Activated CD4-positive, alpha-beta T cell treated with anti-CD3 and anti-CD28 coated beads, Interleukin-2, Interleukin-6, amounts not matched to agents 100 ng/mL and 50 ng/mL, durations not matched to agents 16 hours and 8 hours (primary cell): Measurements from ENCODE around the gene WWC1.
"Not testable (repeated sequence)": the region's sequence is repeated elsewhere in the genome, so short reads cannot be mapped to it uniquely, and the experiment has no call there.

ENCODE experiments used
- DNase-seq: peaks from one replicate; pipeline ENCODE4 v3.0.0-alpha.2; 2020

WWC1 gene

GRCh38 chr5:168339109-168339771, 47.8 kb downstream of the WWC1 start:
- DNase-seq = no peak

- DNase-seq = not testable (repeated sequence)
Measured at GRCh38 chr5:168339772-168340140, 48.3 kb downstream of the WWC1 start.

GRCh38 chr5:168340487-168340886, 49.0 kb downstream of the WWC1 start:
- DNase-seq = no peak

GRCh38 chr5:168341178-168341577, 49.7 kb downstream of the WWC1 start:
- DNase-seq = no peak

GRCh38 chr5:168342151-168342825, 50.8 kb downstream of the WWC1 start:
- DNase-seq = no peak

- no peak for DNase-seq
Measured at GRCh38 chr5:168342985-168343384, 51.5 kb downstream of the WWC1 start.

GRCh38 chr5:168346417-168346816, 55.0 kb downstream of the WWC1 start:
- no peak for DNase-seq

GRCh38 chr5:168347368-168348083, 56.1 kb downstream of the WWC1 start:
- DNase-seq = no peak

- no peak for DNase-seq
Measured at GRCh38 chr5:168348084-168348414, 56.6 kb downstream of the WWC1 start.

- DNase-seq = no peak
Measured at GRCh38 chr5:168350315-168350714, 58.9 kb downstream of the WWC1 start.

- DNase-seq = no peak
Measured at GRCh38 chr5:168353216-168353957, 61.9 kb downstream of the WWC1 start.

- no peak for DNase-seq
Measured at GRCh38 chr5:168354397-168354796, 63.0 kb downstream of the WWC1 start.

- DNase-seq = no peak
Measured at GRCh38 chr5:168356171-168356570, 64.7 kb downstream of the WWC1 start.

- DNase-seq = no peak
Measured at GRCh38 chr5:168356592-168356991, 65.1 kb downstream of the WWC1 start.

GRCh38 chr5:168357876-168358275, 66.4 kb downstream of the WWC1 start:
- no peak for DNase-seq

- no peak for DNase-seq
Measured at GRCh38 chr5:168359820-168360460, 68.5 kb downstream of the WWC1 start.

GRCh38 chr5:168360521-168361285, 69.3 kb downstream of the WWC1 start:
- DNase-seq = no peak

- no peak for DNase-seq
Measured at GRCh38 chr5:168362097-168362885, 70.8 kb downstream of the WWC1 start.

- DNase-seq = no peak
Measured at GRCh38 chr5:168364151-168364661, 72.8 kb downstream of the WWC1 start.

GRCh38 chr5:168364750-168365550, 73.5 kb downstream of the WWC1 start:
- DNase-seq = no peak
